ENCODE measurements around the gene CCDC86.

GRCh38 chr11:60897496-60897895 lies 55.6 kb downstream of the CCDC86 start:
- TF ChIP-seq CTCF (IDR thresholded peaks at IDR 0.05) (no peak), POLR2A (IDR thresholded peaks at IDR 0.05) (no peak)
